NCI-H1694 treated with DMSO at 0.1 percent for 48 hours (cell line): Measurements from ENCODE around the gene SYT1.
A peak's percentile ranks its signal among the peaks of the same experiment; 100 is the strongest.

Experiments
- DNase-seq: peaks from one replicate; lab custom pipeline; 2025; lab: John Stamatoyannopoulos, UW

Gene SYT1

GRCh38 chr12:78891646-78892353 is 27.2 kb downstream of the SYT1 start:
- no peak for DNase-seq

GRCh38 chr12:78898416-78898815 is 33.8 kb downstream of the SYT1 start:
- DNase-seq = peak; percentile 79

- no peak for DNase-seq
These were observed 50.3 kb downstream of the SYT1 start for GRCh38 chr12:78914859-78915331.

GRCh38 chr12:78916845-78917480 is 52.4 kb downstream of the SYT1 start:
- no peak for DNase-seq

- DNase-seq = no peak
These were observed 52.9 kb downstream of the SYT1 start for GRCh38 chr12:78917513-78917912.

- DNase-seq = no peak
These were observed 53.7 kb downstream of the SYT1 start for GRCh38 chr12:78918268-78918667.

- no peak for DNase-seq
These were observed 63.9 kb downstream of the SYT1 start for GRCh38 chr12:78928200-78929074.

GRCh38 chr12:78929075-78929418 is 64.5 kb downstream of the SYT1 start:
- no peak for DNase-seq

GRCh38 chr12:78931466-78931990 is 67.0 kb downstream of the SYT1 start:
- no peak for DNase-seq

GRCh38 chr12:78933014-78933413 is 68.4 kb downstream of the SYT1 start:
- no peak for DNase-seq

GRCh38 chr12:78938341-78939084 is 73.9 kb downstream of the SYT1 start:
- DNase-seq = peak; percentile 52

- no peak for DNase-seq
These were observed 85.0 kb downstream of the SYT1 start for GRCh38 chr12:78949532-78949931.

- DNase-seq = no peak
These were observed 87.4 kb downstream of the SYT1 start for GRCh38 chr12:78951803-78952551.

- DNase-seq = no peak
These were observed 88.0 kb downstream of the SYT1 start for GRCh38 chr12:78952552-78952929.

GRCh38 chr12:78958941-78959340 is 94.4 kb downstream of the SYT1 start:
- no peak for DNase-seq

GRCh38 chr12:78959556-78959955 is 95.0 kb downstream of the SYT1 start:
- no peak for DNase-seq

- DNase-seq = no peak
These were observed 96.6 kb downstream of the SYT1 start for GRCh38 chr12:78961171-78961570.

GRCh38 chr12:78963439-78964227 is 99.1 kb downstream of the SYT1 start:
- no peak for DNase-seq

GRCh38 chr12:78964521-78964920 is 99.9 kb downstream of the SYT1 start:
- DNase-seq = no peak

- DNase-seq = no peak
These were observed 101.5 kb downstream of the SYT1 start for GRCh38 chr12:78966062-78966461.
